Right forelimb (tissue), 1 donor: ENCODE results near the gene TBC1D3G.
"Not testable (repeated sequence)": the region's sequence is repeated elsewhere in the genome, so short reads cannot be mapped to it uniquely, and the experiment has no call there.

Source experiments
- DNase-seq: peaks from one replicate; pipeline ENCODE4 v3.0.0-alpha.2; 2018

TBC1D3G gene

GRCh38 chr17:36323584-36323983, at the start of gene TBC1D3G:
Gene TBC1D3G (plus strand): TSS chr17:36323884. CDS start chr17:36325412, 1,528 bp downstream.
- DNase-seq, result not testable (repeated sequence)

- DNase-seq, result not testable (repeated sequence)
Observed at GRCh38 chr17:36283256-36283655, 40.4 kb upstream of the TBC1D3G start.

GRCh38 chr17:36284219-36284618, 39.5 kb upstream of the TBC1D3G start:
- not testable (repeated sequence) for DNase-seq

- not testable (repeated sequence) for DNase-seq
Observed at GRCh38 chr17:36289965-36290612, 33.6 kb upstream of the TBC1D3G start.

- not testable (repeated sequence) for DNase-seq
Observed at GRCh38 chr17:36295161-36295560, 28.5 kb upstream of the TBC1D3G start.

GRCh38 chr17:36315736-36316135, 7.9 kb upstream of the TBC1D3G start:
- not testable (repeated sequence) for DNase-seq

GRCh38 chr17:36362496-36362895, 38.8 kb downstream of the TBC1D3G start:
- DNase-seq, result not testable (repeated sequence)

- not testable (repeated sequence) for DNase-seq
Observed at GRCh38 chr17:36375938-36376337, 52.3 kb downstream of the TBC1D3G start.
